ENCODE results near the gene RTN1. TPM values are rescaled to one million over a fixed set of nuclear protein-coding genes. Genes with fewer than 3 reads are reported as not detected.

RTN1 gene
- total and polyA plus RNA-seq, 2 of the 8 experiments (the other 6 are each of a cell fraction or from before 2014, with no cell fraction given), result 2.8 to 4.9 TPM

- TF ChIP-seq RNF2 (IDR thresholded peaks at IDR 0.05; ENCODE audit: borderline replicate concordance, low read depth, low read length, missing control alignments, poor library complexity, severe bottlenecking), result no peak
- no peak for TF ChIP-seq JUN (IDR thresholded peaks at IDR 0.05; ENCODE audit: low read depth, low read length)
- TF ChIP-seq CBX5 (IDR thresholded peaks at IDR 0.05; ENCODE audit: low read depth, low read length), result no peak
- TF ChIP-seq E2F6 (IDR thresholded peaks at IDR 0.05), result peak; percentile 97
- TF ChIP-seq KDM4A (IDR thresholded peaks at IDR 0.05; ENCODE audit: low read depth, low read length, severe bottlenecking), result peak; percentile 83
- TF ChIP-seq RBBP5 (IDR thresholded peaks at IDR 0.05; ENCODE audit: borderline replicate concordance, low read depth, low read length), result peak; percentile 66; the same call in 1 of the 2 replicates
- 0 out of 2 replicates have a peak, but pooled peaks have one; percentile 40 for TF ChIP-seq CHD2 (IDR thresholded peaks at IDR 0.05; ENCODE audit: low read length)
- no peak for TF ChIP-seq KDM5A (IDR thresholded peaks at IDR 0.05; ENCODE audit: low read length)
- no peak for TF ChIP-seq RXRA (IDR thresholded peaks at IDR 0.05; ENCODE audit: insufficient read depth, low read depth, low read length)
- TF ChIP-seq JUND (IDR thresholded peaks at IDR 0.05; ENCODE audit: low read length), result no peak
- no peak for TF ChIP-seq SIX5 (IDR thresholded peaks at IDR 0.05; ENCODE audit: low read depth, low read length)
- TF ChIP-seq CREB1 (IDR thresholded peaks at IDR 0.05), result peak; percentile 78; the same call in 1 of the 2 replicates
- TF ChIP-seq SP2 (IDR thresholded peaks at IDR 0.05; ENCODE audit: low read length), result no peak
- TF ChIP-seq POLR2AphosphoS5 (IDR thresholded peaks at IDR 0.05; ENCODE audit: low read depth, low read length), result 0 out of 2 replicates have a peak, but pooled peaks have one; percentile 38
- TF ChIP-seq SRF (IDR thresholded peaks at IDR 0.05; ENCODE audit: low read depth, low read length), result no peak
- no peak; a peak in 2 of 4 replicates for TF ChIP-seq SIN3A (conservative IDR thresholded peaks at IDR 0.05 in 1 of 2, IDR thresholded peaks at IDR 0.05 in 1 of 2; ENCODE audit: low read depth in 1 of 2, low read length in 2 of 2)
- no peak for TF ChIP-seq TCF12 (IDR thresholded peaks at IDR 0.05; ENCODE audit: low read depth, low read length)
- peak; percentile 3 for TF ChIP-seq TAF7 (optimal IDR thresholded peaks at IDR 0.05; ENCODE audit: borderline replicate concordance, low read depth, low read length)
- TF ChIP-seq SP1 (IDR thresholded peaks at IDR 0.05; ENCODE audit: low read depth, low read length), result no peak
- TF ChIP-seq ZNF274 (IDR thresholded peaks at IDR 0.05; ENCODE audit: borderline replicate concordance, extremely low read depth, low read length), result no peak
- TF ChIP-seq YY1 (IDR thresholded peaks at IDR 0.05; ENCODE audit: low read depth, low read length), result no peak
- TF ChIP-seq BRCA1 (IDR thresholded peaks at IDR 0.05; ENCODE audit: low read depth, low read length), result no peak
- TF ChIP-seq TEAD4 (IDR thresholded peaks at IDR 0.05; ENCODE audit: low read depth, low read length), result peak; percentile 44; the same call in 1 of the 2 replicates
- peak; percentile 9; the same call in 1 of the 2 replicates for TF ChIP-seq TBP (IDR thresholded peaks at IDR 0.05; ENCODE audit: low read depth, low read length)
- no peak for TF ChIP-seq RFX5 (IDR thresholded peaks at IDR 0.05; ENCODE audit: borderline replicate concordance, low read depth, low read length)
These were observed 49.2 kb upstream of the RTN1 start, which contains the start of gene LRRC9 (continued) for GRCh38 chr14:59919570-59920377.

All from H1 (cell line).